ENCODE results near the gene ZBTB25.

The ZBTB25 gene

DNA sequence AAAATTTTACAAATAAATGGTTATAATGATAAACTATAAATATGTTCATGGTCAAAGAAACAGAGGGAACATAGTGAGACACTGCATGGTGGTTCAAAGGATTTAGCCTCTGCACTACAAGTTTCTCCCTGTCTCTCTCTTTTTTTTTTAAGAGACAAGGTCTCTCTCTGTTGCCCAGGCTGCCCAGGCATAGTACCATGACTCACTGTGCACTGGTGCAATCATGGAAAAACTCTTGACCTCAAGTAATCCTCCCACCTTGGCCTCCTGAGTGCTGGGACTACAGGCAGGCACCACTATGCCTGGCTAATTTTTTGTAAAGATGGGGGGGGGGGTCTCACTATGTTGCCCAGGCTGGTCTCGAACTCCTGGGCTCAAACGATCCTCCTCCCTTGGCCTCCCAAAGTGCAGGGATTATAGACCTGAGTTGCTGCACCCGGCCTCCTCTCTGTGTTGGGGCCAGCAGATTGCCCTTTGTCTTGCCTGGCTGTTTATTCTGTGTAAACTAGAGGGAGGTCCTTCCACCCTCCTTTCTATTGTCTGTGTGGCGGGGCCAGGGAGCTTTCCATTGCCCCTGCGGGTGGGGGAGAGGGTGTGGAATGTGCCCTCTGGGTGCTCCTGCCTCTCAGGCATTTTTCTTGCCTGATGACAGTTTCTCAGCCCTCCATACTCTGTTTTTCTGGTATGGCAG is 93.4 kb downstream of the ZBTB25 start:
- DNase-seq (ENCODE audit: low read depth, low spot score) = no peak
- no peak overlapping the region for H3K4me3 ChIP-seq (ENCODE audit: low read length)

DNA sequence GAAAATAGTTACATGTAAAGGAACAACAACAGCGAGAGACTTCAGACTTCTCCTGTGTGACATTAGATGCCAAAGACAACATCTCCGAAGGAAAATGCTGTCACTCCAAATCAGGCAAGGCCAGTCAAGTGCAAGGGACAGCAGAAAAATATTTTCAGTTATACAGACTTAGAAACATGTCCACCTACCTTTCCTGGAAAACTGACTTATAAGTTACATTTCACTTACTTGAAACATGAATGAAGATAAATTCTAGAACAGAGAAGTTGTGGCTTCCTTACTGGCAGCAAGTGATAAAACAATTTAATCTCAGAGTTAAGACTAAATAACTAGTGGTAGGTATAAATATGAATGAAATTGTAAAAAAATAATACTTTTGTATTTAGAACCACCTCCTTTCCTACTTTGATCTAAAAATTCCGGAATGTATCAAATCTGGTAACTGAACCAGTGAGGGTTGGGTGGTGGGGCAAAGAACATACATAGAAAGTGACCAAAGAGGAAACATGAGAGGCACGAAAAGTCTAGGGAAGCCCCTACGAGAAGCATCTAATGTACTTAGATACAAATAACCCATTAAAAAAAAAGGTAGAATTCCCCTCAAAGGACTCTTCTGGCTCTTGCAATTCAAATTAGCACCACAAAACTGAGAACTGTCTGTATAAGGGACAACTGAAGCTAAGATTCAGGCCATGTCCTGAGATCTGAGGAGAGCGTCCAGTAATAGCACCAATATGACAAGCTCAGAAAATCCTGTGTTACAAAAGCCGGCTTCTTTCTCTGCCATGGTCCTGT is 94.3 kb downstream of the ZBTB25 start:
- H3K4me3 ChIP-seq (ENCODE audit: low read length) = no peak overlapping the region
- DNase-seq (ENCODE audit: low read depth, low spot score) = no peak

DNA sequence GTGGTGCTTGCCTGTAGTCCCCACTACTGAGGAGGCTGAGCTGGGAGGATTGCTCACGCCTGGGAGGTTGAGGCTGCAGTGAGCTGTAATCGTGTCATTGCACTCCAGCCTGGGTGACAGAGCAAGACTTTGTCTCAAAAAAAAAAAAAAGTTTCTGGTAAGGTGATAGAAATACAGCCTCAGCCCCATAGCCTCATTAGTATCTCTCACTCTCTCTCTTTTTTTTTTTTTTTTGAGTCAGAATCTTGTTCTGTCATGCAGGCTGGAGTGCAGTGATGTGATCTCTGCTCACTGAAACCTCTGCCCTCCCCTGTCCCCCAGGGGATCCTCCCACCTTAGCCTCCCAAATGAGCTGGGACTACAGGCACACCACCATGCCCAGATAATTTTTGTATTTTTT is 96.3 kb downstream of the ZBTB25 start:
- H3K4me3 ChIP-seq (ENCODE audit: low read length) = no peak overlapping the region
- no peak for DNase-seq (ENCODE audit: low read depth, low spot score)

DNA sequence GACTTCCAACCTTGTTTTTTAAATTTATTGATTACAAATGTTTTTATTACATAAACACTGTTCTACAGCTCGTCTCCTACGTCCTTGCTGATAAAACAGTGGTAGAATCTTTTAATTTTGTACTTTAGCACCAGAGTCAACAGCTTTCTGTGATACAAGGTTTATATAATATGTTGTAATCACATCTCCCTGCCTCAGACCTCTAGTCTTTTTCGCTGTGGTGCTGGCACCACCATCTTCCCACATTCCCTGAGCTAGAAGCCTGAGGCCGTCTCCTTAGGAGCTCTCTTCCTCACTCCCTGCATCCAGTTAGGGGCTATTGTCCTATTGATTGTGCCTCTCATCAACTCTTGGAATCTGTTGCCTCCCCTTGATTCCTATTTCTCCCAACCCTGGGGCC is 98.3 kb downstream of the ZBTB25 start:
- no peak overlapping the region for H3K4me3 ChIP-seq (ENCODE audit: low read length)
- DNase-seq (ENCODE audit: low read depth, low spot score) = no peak

DNA sequence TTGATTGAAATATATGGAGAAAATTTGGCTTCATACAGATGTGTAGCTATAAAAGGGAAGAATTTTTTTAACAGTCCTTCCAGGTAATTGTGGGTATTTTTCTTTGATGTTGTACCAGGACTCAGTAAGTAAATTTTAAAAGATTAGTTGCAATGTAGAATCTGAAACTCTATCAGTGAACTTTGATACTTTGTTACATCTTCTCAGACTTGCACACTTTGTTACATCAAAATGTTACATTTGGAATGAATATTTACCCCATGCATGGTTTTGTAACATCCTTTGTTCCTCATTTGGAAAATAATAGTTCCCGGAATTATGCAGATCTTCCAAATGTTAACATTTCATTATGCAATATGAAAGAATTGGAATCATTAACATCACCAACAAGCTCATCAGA is 101.7 kb downstream of the ZBTB25 start:
- no peak overlapping the region for H3K4me3 ChIP-seq (ENCODE audit: low read length)
- DNase-seq (ENCODE audit: low read depth, low spot score) = no peak

DNA sequence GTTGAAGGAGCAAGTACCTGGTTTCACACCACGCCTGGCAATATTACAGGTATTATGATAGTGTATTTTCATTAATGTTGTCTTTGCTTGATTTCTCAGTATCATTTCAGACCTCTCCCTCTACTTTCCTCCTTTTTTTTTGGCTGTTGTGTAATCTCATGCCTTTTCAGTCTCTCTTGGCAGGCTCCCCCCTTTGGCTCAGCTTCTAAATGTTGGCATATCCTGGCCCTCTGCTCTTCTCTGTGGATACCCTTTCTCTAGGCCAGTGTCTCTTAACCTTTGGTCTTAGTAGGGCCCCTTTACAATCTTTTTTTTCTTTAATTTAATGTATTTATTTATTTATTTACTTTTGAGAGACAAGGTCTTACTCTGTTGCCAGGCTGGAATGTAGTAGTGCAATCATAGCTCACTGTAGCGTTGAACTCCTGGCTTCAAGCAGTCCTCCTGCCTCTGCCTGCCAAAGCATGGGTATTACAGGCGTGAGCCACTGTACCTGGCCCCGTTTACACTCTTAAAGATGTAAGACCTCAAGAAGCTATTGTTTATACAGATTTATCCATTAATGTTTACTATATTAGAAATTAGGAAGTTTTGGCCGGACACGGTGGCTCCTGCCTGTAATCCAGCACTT is 102.7 kb downstream of the ZBTB25 start:
- DNase-seq (ENCODE audit: low read depth, low spot score) = no peak
- H3K4me3 ChIP-seq (ENCODE audit: low read length) = no peak overlapping the region

All from Jurkat, Clone E6-1 (cell line).